COLO829 (cell line): ENCODE data around the gene LUM.

Source experiments
- DNase-seq: peaks from one replicate; pipeline ENCODE4 v3.0.0; 2012; ENCODE audit warnings: low spot score

Gene LUM

DNA sequence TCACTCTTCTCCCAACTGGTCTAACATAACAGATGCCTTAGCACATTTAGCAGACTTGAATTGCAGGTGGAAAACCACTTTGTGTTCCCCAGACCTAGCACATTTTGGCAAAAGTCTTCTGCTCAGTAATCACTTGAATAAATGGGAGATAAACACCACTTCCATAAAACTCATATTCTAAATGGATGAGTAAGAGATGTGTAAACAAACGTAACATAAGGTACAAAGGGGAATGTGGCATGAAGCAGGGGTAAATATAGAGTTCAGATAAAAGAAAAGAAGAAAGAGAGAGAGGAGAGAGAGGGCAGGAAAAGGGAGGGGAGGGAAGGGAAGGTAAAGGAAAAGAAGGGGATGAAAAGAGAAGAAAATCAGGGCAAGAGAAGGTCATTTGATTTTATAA, 36.4 kb downstream of the LUM start:
- DNase-seq, result no peak

DNA sequence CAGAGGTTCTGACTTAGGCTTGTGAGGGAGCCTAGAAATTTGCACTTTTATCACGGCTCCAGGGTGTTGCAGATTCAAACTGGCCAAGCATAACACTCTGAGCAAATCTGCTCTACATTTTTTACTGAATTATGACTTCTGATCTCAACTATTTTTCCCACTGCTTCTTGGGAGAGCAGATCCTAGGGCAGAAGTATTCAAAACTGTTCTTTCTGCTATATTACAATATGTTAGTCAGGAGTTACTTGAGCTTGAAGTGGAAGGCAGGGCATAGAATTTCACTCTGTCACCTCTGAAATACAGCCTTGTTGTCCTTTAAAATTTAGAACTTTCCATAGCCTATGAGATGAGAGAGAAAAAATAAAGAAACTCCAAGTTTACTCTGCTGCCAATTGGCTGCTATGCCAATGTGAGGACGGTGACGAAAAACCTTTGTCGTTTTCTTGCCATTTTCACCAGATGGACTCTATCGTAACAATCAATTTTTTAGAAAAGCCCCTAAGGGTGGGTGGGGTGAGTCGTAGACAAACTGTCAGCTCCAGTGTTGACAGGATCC, 37.1 kb downstream of the LUM start:
- no peak for DNase-seq

DNA sequence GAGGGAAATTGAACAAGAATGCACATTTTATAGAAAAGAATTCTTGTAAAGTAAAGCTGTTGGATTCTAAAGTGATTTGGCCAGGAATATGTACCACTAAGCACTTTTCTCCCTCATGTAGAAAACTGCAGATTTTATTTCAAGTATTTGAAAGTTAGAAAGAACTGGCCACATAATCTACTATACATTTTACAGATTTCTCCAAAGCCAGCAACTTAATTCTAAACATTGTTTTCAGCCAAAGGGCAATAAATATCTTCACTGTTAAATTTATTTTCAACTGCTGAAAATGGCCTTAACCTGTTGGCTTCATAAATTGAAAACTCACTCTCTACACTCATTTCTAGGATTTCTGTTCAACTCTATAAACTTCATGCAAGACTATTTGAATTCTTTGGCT, 37.9 kb downstream of the LUM start:
- DNase-seq, result no peak

DNA sequence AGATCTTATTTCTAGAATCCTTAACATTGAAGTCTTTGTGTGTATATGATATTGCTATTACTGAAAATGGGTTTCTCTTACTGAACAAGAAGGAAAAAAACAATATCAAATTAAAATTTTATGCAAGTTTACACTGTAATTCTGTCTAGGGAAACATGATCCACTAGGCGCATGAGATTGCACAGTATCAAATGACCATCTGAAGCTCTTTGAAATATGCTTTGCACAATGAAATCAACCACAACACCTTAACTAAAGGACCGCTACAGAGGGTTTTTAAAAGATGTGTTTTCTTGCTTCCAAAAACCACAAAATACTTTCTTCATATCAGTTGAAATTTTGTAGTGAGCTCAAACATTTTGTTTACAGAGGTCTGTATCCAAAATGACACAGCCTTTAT, 38.4 kb downstream of the LUM start:
- no peak for DNase-seq

DNA sequence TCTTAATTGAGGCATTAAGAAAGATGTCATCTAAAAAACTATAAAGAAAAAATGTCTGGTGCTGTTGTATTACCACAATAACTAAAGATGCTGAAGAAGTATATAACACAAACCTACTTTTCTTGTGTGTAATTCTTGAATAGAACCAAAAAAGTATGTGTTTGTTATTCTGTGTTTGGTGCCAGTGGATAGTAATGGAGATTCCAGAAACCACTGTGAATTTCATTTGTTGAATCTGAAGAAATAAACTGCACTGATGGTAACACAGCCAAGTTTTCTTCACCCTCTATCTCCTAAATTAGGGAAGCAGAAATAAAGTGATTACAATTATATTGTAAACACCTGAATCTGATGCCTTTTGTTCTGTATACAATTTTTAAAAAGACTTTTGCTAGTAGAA, 40.4 kb downstream of the LUM start:
- no peak for DNase-seq

DNA sequence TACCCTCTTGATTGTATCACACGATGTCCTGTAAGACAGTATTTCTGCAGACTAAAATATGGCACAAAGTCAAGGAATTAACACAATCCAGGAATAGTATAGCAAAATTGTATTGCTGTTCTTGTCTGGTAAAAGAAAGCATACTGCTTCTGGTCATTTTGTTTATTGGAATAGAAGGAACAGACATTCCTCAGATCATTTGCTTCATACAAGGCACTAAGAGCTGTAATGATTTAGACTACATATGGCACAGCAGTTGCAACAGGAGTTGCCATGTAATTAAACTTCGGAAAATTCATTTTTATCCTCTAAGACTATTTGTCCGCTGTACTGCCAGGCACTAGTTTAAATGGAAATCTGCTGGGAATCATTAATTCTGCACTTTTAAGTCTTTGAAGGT, 45.9 kb downstream of the LUM start:
- DNase-seq, result no peak

DNA sequence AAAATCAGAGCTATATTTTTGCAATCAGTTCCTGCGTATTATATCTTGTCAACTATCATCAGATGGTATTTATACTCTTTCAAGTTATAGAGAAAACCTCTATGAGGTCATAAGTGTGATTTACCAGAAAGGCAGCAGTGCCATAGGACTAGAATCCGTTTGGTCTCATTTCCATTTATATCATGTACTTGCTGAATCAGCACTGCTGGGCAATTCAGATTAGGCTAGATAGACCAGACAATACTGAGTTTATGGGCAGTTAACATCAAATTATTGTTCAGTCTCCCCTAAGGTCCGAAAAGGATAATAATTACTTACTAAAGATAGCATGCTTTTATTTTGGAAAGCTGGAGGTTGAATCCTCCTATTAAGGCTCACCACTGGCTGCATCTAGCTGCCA, 46.7 kb downstream of the LUM start:
- DNase-seq, result no peak

DNA sequence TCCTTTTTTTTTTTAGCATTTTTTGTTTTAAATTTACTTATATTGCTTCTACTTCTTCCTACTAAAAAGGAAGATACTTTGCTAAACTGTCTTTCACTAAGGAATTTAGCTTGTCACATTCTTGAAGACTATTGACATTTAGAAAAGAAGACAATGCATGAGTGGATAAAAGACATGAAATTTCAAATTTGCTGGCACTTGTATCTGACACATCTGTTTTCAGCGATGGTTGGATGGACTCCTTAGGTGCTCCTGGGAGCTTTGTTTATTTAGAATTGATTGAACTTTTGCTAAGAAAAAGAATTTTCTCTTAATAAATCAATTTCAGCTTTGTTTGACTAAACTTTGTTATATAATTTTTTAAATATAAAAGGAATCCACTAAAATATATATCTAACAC, 50.2 kb downstream of the LUM start:
- DNase-seq, result no peak

DNA sequence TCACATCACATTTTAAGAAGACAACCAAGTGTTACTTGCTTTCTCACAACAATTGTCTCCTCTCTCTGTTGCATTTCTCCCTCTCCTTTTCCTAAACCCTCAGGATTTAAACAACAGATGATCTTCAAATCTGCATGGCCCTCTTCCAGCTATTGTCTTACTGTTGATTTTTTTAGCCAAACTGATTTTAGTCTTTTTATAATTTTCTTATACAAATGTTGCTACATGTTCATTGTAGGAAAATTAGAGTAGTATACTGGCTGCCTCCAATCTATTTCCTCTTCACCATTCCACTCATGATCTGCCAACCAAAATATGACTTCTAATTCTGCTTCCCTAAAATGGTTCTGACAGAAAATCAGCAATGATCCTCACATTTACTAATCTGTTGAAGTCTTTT, 52.1 kb downstream of the LUM start:
- no peak for DNase-seq

DNA sequence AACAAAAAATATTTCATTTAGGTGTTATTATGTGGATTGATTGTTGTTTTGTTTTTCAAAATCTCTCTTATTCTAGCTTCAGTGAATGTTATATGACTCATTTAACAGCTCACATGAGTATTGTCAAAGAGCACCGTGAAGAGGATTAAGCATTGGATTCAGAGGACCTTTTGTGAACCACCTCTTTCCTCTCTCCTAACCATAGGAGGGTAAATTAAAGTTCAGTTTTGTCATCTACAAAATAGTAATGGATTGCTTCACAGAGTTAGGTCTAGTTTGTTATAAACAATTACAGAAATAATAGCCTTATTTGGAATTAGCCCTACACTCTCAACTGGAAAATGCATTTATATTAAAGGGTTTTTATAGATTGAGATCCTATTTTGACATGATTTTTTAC, 52.5 kb downstream of the LUM start:
- peak; percentile 3 for DNase-seq

DNA sequence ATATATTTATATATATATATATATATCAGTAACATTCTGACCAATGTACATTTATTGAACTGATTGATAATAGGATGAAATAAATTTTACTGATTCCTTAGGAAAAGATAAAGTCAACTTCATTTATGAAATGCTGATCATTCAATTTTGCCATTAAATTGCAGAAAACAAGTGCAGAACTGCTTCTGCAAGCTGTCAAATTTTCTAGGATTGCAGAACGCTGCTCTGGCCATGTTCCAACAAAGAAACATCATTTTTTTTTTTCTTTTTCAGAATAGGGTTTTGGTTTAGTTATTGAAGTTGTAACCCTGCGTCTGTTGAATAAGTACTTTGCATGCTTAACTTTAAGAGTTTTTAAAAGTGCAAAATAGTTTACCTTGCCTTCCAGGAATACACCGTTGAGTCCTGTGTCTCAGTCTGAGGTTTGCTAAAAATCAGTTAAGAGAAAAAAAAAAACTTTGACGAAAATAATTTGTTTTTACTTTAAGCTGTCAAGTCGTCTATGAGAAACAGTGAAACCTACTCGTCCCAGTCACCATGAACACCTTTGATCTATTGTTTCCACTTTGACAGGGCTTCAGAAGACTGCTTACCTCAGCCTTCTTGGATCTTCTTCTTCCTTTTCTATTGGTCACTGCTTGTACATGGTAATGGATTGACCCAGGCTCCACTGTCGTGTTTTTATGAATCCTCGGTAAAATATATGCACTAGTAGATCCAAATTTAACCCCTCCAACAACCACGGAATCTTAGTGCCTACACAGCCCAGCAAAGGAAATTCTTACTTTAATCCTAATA, 53.7 kb downstream of the LUM start, which contains the start of gene KERA:
Gene KERA (minus strand): TSS at position 657 of the 798 bp plus-strand sequence. CDS start 1,743 bp downstream, outside the sequence.
- no peak for DNase-seq

DNA sequence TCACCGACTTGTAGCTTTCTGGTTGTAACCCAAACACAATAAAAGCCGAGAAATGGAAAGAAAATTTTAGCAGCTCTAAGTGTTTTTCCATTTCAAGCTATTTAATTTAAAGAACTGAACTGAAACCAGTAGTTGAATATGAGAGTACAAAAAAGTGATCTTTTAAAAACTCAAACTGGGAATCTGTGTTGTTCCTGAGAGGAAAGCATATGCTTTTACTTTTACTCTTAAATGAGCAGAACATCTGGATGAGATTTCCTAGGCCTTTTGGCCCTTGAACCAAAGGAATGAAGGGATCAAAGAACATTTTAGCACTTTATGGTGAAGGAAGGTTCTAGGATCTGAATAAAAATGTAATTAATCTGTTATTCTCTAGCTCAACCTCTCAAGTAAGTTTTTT, 54.8 kb downstream of the LUM start:
- DNase-seq, result no peak

DNA sequence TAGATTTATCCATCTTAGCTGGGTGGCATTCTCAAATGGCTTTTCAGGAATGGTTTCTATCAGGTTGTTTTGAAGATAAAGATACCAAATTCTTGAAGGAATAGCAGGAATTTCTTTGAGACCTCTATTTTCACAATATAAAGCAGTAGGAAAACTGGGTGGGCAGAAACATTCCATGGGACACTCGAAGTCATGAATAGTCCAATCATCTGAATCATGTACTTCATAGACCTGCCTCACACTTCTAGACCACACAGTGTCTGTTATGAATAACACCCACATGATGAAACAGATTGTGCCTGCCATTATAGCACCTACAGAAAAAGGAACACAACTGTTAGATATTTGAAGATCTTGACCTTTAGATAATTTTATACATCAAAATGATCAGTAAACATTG, 55.3 kb downstream of the LUM start:
- DNase-seq, result no peak

DNA sequence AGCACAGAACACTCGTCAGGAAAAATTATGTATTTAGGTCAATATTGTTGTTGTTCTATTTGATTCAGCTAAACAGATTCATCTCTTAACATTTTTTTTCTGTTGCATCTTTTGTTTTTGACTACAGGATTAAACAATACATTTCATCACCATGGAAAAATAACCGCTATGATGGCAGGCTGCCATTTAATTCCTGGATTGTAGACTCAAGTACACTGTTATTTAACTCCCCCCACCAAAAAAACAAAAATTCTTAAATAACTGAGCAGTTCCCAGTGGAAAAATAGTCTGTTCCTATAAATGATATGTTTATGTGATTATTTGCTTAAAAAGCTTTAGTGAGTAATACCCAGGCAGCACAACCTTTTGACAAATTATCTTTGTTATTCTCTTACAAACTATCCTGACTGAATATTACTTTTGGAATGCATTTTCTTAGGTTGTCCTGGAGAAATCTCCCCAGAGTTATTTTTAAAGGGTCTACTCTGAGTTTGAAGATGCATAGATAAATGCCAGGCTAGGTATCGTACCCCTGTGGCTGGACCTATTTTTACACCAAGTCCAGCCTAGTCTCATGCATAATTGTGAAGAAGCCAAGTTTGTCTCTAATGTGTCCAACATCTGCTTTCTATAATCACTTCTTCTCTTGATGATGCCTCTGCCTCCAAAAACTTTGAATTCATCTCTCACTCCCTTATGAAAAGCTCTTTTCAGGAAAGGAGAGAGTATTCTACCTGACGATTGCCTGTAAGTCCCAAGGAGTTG, 57.2 kb downstream of the LUM start:
- no peak for DNase-seq
